NCI-H2227 treated with DMSO at 0.1 percent for 48 hours (cell line): ENCODE measurements around the gene MINK1.
"Not testable (repeated sequence)": the region's sequence is repeated elsewhere in the genome, so short reads cannot be mapped to it uniquely, and the experiment has no call there.

Experiments used
- DNase-seq: peaks from one replicate; lab custom pipeline; 2025; lab: John Stamatoyannopoulos, UW

MINK1 gene

GRCh38 chr17:4846635-4847390, 13.7 kb downstream of the MINK1 start:
- DNase-seq, result no peak

GRCh38 chr17:4849011-4849536, 15.9 kb downstream of the MINK1 start:
- DNase-seq, result no peak

- DNase-seq, result no peak
These were observed 17.1 kb downstream of the MINK1 start for GRCh38 chr17:4850246-4850645.

GRCh38 chr17:4851084-4851483, 17.9 kb downstream of the MINK1 start:
- DNase-seq, result no peak

- no peak for DNase-seq
These were observed 19.5 kb downstream of the MINK1 start for GRCh38 chr17:4852567-4853207.

- no peak for DNase-seq
These were observed 20.1 kb downstream of the MINK1 start for GRCh38 chr17:4853208-4853671.

GRCh38 chr17:4854111-4854681, 21.1 kb downstream of the MINK1 start:
- no peak for DNase-seq

- no peak for DNase-seq
These were observed 23.3 kb downstream of the MINK1 start for GRCh38 chr17:4856271-4856936.

GRCh38 chr17:4856937-4857314, 23.8 kb downstream of the MINK1 start:
- no peak for DNase-seq

- not testable (repeated sequence) for DNase-seq
These were observed 24.2 kb downstream of the MINK1 start for GRCh38 chr17:4857347-4857746.

GRCh38 chr17:4858068-4858881, 25.1 kb downstream of the MINK1 start:
- no peak for DNase-seq

GRCh38 chr17:4858882-4859260, 25.7 kb downstream of the MINK1 start:
- no peak for DNase-seq

GRCh38 chr17:4859816-4860625, 26.9 kb downstream of the MINK1 start:
- no peak for DNase-seq

GRCh38 chr17:4860651-4861050, 27.5 kb downstream of the MINK1 start:
- DNase-seq, result no peak

GRCh38 chr17:4861052-4861451, 27.9 kb downstream of the MINK1 start:
- DNase-seq, result no peak

GRCh38 chr17:4862720-4863119, 29.6 kb downstream of the MINK1 start:
- no peak for DNase-seq

GRCh38 chr17:4863321-4863720, 30.2 kb downstream of the MINK1 start:
- DNase-seq, result no peak

GRCh38 chr17:4867535-4867934, 34.4 kb downstream of the MINK1 start:
- not testable (repeated sequence) for DNase-seq

GRCh38 chr17:4869058-4869998, 36.2 kb downstream of the MINK1 start:
- DNase-seq, result not testable (repeated sequence)

GRCh38 chr17:4870855-4871254, 37.7 kb downstream of the MINK1 start:
- no peak for DNase-seq
